Measurements from ENCODE around the gene DAZAP2.

DAZAP2 gene, protein sequence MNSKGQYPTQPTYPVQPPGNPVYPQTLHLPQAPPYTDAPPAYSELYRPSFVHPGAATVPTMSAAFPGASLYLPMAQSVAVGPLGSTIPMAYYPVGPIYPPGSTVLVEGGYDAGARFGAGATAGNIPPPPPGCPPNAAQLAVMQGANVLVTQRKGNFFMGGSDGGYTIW

DNA sequence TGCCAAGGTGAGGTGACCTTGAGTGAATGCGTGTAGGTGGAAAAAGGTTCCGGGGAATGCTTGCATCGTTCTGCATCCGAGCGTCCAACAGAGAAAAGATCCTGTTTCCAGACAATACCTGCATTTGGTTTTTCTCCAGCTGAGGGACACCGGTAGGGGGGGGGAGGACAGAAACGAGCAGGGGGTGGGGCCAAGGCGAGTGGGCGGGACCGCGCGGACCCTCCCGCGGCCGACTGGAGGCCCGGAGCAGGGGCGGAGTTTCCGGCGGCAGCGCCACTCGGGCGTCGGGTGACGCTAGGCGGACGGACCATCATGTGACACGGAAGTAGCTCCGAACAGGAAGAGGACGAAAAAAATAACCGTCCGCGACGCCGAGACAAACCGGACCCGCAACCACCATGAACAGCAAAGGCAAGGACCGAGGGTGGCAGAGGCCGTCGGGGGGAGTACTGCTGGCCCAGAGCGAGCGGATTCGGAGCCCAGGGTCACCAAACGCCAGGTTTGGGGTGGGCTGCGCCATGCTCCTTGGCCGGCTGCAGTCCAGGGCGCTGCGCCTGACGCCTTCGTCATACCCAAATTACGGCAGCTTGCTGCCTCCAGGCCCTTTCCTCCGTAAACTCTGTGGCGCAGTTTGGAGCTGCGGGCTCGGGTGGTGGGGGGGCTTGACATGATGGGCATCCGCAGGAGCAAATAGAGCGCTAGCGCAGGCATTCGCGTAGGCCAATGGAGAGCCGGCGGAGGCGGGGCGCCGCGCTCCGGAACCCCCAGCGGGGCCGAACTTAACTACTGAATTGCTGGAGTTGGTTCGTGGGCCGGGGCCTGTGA is at the start of gene DAZAP2:
DAZAP2 (plus strand) TSS at position 317 of the 825 bp plus-strand sequence; CDS start at position 399, 82 bp downstream.
- Mint-ChIP-seq H3K36me3 (ENCODE audit: low read depth) (peaks cover 44% of the 10 kb centered on the region), H3K4me1 (ENCODE audit: low read depth) (peaks cover 43% of the 10 kb centered on the region), H3K4me3 (peak within 1 kb of the TSS; percentile 97), H3K27me3 (no peaks in the 10 kb centered on the region), H3K9me3 (no peaks in the 10 kb centered on the region), H3K27ac (peak within 1 kb of the TSS; percentile 100)
- peak; percentile 95 for DNase-seq

DNA sequence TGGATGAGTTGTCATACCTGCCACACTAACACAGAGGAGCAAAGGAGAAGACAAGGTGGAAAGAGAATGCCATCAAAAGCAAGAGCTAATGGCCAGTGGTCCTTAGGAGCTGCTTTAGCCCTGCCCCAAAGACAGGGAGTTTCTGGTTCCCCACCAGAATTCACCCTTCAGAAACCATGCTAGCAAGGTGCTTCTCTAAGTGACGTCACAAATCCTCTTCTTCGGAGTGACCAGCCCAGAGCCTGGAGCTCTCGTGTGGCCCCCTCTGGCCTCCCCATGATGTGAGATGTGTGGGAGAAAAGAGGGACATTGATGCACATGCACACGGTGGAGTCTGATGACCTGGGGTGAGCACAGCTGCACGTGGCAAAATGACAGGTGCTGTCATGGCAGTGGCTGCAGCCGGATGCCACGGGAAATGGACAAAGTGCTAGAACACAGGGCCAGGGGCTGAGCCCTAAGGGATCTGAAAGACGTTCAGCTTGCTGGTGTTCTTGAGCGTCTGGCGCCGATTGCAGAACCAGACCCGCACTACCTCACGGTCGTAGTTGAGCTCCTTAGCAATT is 48.8 kb upstream of the DAZAP2 start:
- no peaks in the 10 kb centered on the region for H3K27me3 Mint-ChIP-seq
- no peaks in the 10 kb centered on the region for H3K4me1 Mint-ChIP-seq (ENCODE audit: low read depth)
- no peak overlapping the region for H3K27ac Mint-ChIP-seq
- H3K4me3 Mint-ChIP-seq = no peak overlapping the region
- no peaks in the 10 kb centered on the region for H3K9me3 Mint-ChIP-seq
- DNase-seq = no peak
- peaks cover 20% of the 10 kb centered on the region for H3K36me3 Mint-ChIP-seq (ENCODE audit: low read depth)

GRCh38 chr12:51190820-51191219 is 47.8 kb upstream of the DAZAP2 start:
- H3K4me3 Mint-ChIP-seq = no peak overlapping the region
- no peaks in the 10 kb centered on the region for H3K27me3 Mint-ChIP-seq
- H3K36me3 Mint-ChIP-seq (ENCODE audit: low read depth) = peaks cover 20% of the 10 kb centered on the region
- no peak overlapping the region for H3K27ac Mint-ChIP-seq
- no peaks in the 10 kb centered on the region for H3K4me1 Mint-ChIP-seq (ENCODE audit: low read depth)
- no peaks in the 10 kb centered on the region for H3K9me3 Mint-ChIP-seq
- DNase-seq = no peak

- peaks cover 20% of the 10 kb centered on the region for H3K36me3 Mint-ChIP-seq (ENCODE audit: low read depth)
- no peaks in the 10 kb centered on the region for H3K4me1 Mint-ChIP-seq (ENCODE audit: low read depth)
- no peaks in the 10 kb centered on the region for H3K9me3 Mint-ChIP-seq
- DNase-seq = no peak
- H3K4me3 Mint-ChIP-seq = no peak overlapping the region
- no peak overlapping the region for H3K27ac Mint-ChIP-seq
- H3K27me3 Mint-ChIP-seq = no peaks in the 10 kb centered on the region
Observed at GRCh38 chr12:51191516-51192283, 46.9 kb upstream of the DAZAP2 start.

GRCh38 chr12:51192284-51192671 is 46.3 kb upstream of the DAZAP2 start:
- Mint-ChIP-seq H3K9me3 (no peaks in the 10 kb centered on the region), H3K36me3 (ENCODE audit: low read depth) (peaks cover 20% of the 10 kb centered on the region), H3K27me3 (no peaks in the 10 kb centered on the region), H3K4me1 (ENCODE audit: low read depth) (no peaks in the 10 kb centered on the region), H3K4me3 (no peak overlapping the region), H3K27ac (no peak overlapping the region)
- DNase-seq = no peak

GRCh38 chr12:51195841-51196240 is 42.8 kb upstream of the DAZAP2 start:
- H3K27ac Mint-ChIP-seq = no peak overlapping the region
- H3K9me3 Mint-ChIP-seq = no peaks in the 10 kb centered on the region
- no peaks in the 10 kb centered on the region for H3K4me1 Mint-ChIP-seq (ENCODE audit: low read depth)
- no peak for DNase-seq
- H3K4me3 Mint-ChIP-seq = no peak overlapping the region
- H3K36me3 Mint-ChIP-seq (ENCODE audit: low read depth) = peaks cover 13% of the 10 kb centered on the region
- H3K27me3 Mint-ChIP-seq = no peaks in the 10 kb centered on the region

DNA sequence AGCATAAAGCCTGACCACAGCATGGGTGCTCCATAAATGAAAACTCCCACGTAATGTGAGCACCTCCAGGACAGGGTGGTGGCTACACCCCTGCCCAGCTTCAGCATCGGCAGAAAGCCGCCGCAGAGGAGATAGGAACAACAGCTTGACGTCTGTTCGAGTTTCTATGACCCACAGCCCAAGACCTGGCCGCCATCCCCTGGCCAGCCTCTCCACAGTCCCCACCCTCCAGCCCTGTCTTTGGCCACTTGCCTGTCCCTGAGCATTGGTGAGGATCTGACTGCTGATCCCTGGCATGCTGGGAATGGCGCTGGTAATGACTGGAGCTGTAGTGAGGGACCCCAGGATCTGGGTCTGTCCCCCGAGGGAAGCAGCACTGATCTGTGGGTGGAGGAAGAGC is 42.1 kb upstream of the DAZAP2 start:
- H3K27ac Mint-ChIP-seq = no peak overlapping the region
- H3K4me3 Mint-ChIP-seq = no peak overlapping the region
- H3K4me1 Mint-ChIP-seq (ENCODE audit: low read depth) = no peaks in the 10 kb centered on the region

GRCh38 chr12:51197736-51198567 is 40.7 kb upstream of the DAZAP2 start:
- H3K36me3 Mint-ChIP-seq (ENCODE audit: low read depth) = peaks cover 2% of the 10 kb centered on the region
- H3K27me3 Mint-ChIP-seq = no peaks in the 10 kb centered on the region
- peaks cover 5% of the 10 kb centered on the region for H3K4me1 Mint-ChIP-seq (ENCODE audit: low read depth)
- H3K9me3 Mint-ChIP-seq = no peaks in the 10 kb centered on the region
- no peak for DNase-seq
- H3K4me3 Mint-ChIP-seq = no peak overlapping the region
- no peak overlapping the region for H3K27ac Mint-ChIP-seq

More for the DNA sequence above, 42.1 kb upstream of the DAZAP2 start:
- DNase-seq = no peak
- H3K27me3 Mint-ChIP-seq = no peaks in the 10 kb centered on the region
- peaks cover 11% of the 10 kb centered on the region for H3K36me3 Mint-ChIP-seq (ENCODE audit: low read depth)
- no peaks in the 10 kb centered on the region for H3K9me3 Mint-ChIP-seq

- DNase-seq = no peak
- no peak overlapping the region for H3K27ac Mint-ChIP-seq
- no peaks in the 10 kb centered on the region for H3K27me3 Mint-ChIP-seq
- H3K36me3 Mint-ChIP-seq (ENCODE audit: low read depth) = peaks cover 2% of the 10 kb centered on the region
- no peak overlapping the region for H3K4me3 Mint-ChIP-seq
- H3K9me3 Mint-ChIP-seq = no peaks in the 10 kb centered on the region
- H3K4me1 Mint-ChIP-seq (ENCODE audit: low read depth) = peaks cover 13% of the 10 kb centered on the region
Observed at GRCh38 chr12:51198568-51199365, 39.9 kb upstream of the DAZAP2 start.

DNA sequence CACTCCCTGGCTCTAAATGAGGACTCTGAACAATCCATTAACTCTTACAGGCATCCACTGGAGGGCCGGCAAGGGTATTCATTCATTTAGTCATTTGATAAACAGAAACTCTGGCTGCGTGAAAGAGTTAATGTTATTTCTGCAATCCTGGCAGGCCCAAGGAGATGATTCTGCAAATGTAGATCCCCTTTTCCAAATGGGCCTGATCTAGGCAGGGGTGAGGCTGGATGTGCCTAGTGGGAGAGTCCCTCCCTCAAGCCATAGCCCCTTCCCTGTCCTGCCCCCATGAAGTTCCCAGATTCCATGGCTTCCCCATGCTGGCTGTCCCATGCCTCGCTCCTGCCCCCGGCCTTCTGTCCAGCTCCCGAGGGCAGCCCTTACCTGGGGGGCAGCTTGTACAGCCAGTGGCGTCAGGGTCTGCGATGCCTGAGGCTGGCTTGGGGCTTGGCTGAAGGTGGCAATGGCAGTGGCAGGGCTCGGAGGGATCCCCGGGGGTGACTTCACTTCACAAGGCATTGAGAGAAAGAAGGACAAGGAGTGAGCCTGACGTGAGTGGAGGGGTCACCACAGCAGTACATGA is 39.2 kb upstream of the DAZAP2 start:
- peaks cover 2% of the 10 kb centered on the region for H3K36me3 Mint-ChIP-seq (ENCODE audit: low read depth)
- no peaks in the 10 kb centered on the region for H3K27me3 Mint-ChIP-seq
- DNase-seq = no peak
- H3K4me3 Mint-ChIP-seq = no peak overlapping the region
- peaks cover 14% of the 10 kb centered on the region for H3K4me1 Mint-ChIP-seq (ENCODE audit: low read depth)
- H3K9me3 Mint-ChIP-seq = no peaks in the 10 kb centered on the region
- H3K27ac Mint-ChIP-seq = peak overlapping the region; percentile 40

- H3K9me3 Mint-ChIP-seq = no peaks in the 10 kb centered on the region
- no peak for DNase-seq
- H3K4me1 Mint-ChIP-seq (ENCODE audit: low read depth) = peaks cover 14% of the 10 kb centered on the region
- no peak overlapping the region for H3K4me3 Mint-ChIP-seq
- H3K27me3 Mint-ChIP-seq = no peaks in the 10 kb centered on the region
- peaks cover 2% of the 10 kb centered on the region for H3K36me3 Mint-ChIP-seq (ENCODE audit: low read depth)
- peak overlapping the region; percentile 4 for H3K27ac Mint-ChIP-seq
Observed at GRCh38 chr12:51200156-51200555, 38.5 kb upstream of the DAZAP2 start.

- Mint-ChIP-seq H3K4me3 (no peak overlapping the region), H3K27ac (no peak overlapping the region), H3K27me3 (no peaks in the 10 kb centered on the region), H3K4me1 (ENCODE audit: low read depth) (peaks cover 14% of the 10 kb centered on the region), H3K36me3 (ENCODE audit: low read depth) (peaks cover 2% of the 10 kb centered on the region), H3K9me3 (no peaks in the 10 kb centered on the region)
- no peak for DNase-seq
Observed at GRCh38 chr12:51200806-51201205, 37.8 kb upstream of the DAZAP2 start.

- no peaks in the 10 kb centered on the region for H3K9me3 Mint-ChIP-seq
- H3K27ac Mint-ChIP-seq = peak overlapping the region; percentile 45
- H3K4me1 Mint-ChIP-seq (ENCODE audit: low read depth) = peaks cover 14% of the 10 kb centered on the region
- DNase-seq = no peak
- peaks cover under 1% of the 10 kb centered on the region for H3K36me3 Mint-ChIP-seq (ENCODE audit: low read depth)
- no peaks in the 10 kb centered on the region for H3K27me3 Mint-ChIP-seq
- no peak overlapping the region for H3K4me3 Mint-ChIP-seq
Observed at GRCh38 chr12:51202718-51203117, 35.9 kb upstream of the DAZAP2 start.

Measured in activated T-cell treated with anti-CD3 and anti-CD28 coated beads, Interleukin-2, amount 50 U/mL, for 24 hours (primary cell).